WI38 (cell line): ENCODE measurements around the gene CGB2.

Source experiments
- H3K4me3 ChIP-seq: 2 replicates; pipeline ENCODE4 v1.5.1; 2011; ENCODE audit warnings: low read depth, mild to moderate bottlenecking, control low read depth, low read length
- CTCF ChIP-seq: IDR thresholded peaks from 2 replicates; pipeline ENCODE4 v1.5.1; 2012; ENCODE audit warnings: low read depth, mild to moderate bottlenecking, control low read depth, low read length

Gene CGB2

GRCh38 chr19:49011194-49011593, 20.5 kb upstream of the CGB2 start:
- no peak overlapping the region for H3K4me3 ChIP-seq
- no peak for TF ChIP-seq CTCF

- no peak overlapping the region for H3K4me3 ChIP-seq
- no peak for TF ChIP-seq CTCF
These were observed 17.4 kb upstream of the CGB2 start for GRCh38 chr19:49014123-49014869.

GRCh38 chr19:49014870-49015255, 16.8 kb upstream of the CGB2 start:
- H3K4me3 ChIP-seq, result no peak overlapping the region
- TF ChIP-seq CTCF, result no peak

GRCh38 chr19:49016067-49016839, 15.4 kb upstream of the CGB2 start:
- no peak for TF ChIP-seq CTCF
- H3K4me3 ChIP-seq, result no peak overlapping the region

GRCh38 chr19:49017041-49017665, 14.5 kb upstream of the CGB2 start, which contains the start of gene LHB:
Gene LHB (minus strand): TSS chr19:49017091. CDS start chr19:49017081, 10 bp downstream.
- TF ChIP-seq CTCF, result no peak

GRCh38 chr19:49017666-49018351, 13.9 kb upstream of the CGB2 start:
- peak overlapping the region; percentile 54 for H3K4me3 ChIP-seq
- peak; percentile 24 for TF ChIP-seq CTCF

More at GRCh38 chr19:49017041-49017665, 14.5 kb upstream of the CGB2 start, which contains the start of gene LHB:
- H3K4me3 ChIP-seq, result peak within 1 kb of the TSS; percentile 54

- peak overlapping the region; percentile 54 for H3K4me3 ChIP-seq
These were observed 13.1 kb upstream of the CGB2 start for GRCh38 chr19:49018388-49019241.
